Measurements from ENCODE around the gene JOSD1.

- TF ChIP-seq REST (IDR thresholded peaks at IDR 0.05; ENCODE audit: low read depth, low read length) (no peak), USF1 (IDR thresholded peaks at IDR 0.05; ENCODE audit: borderline replicate concordance, extremely low read length, insufficient read depth, low read depth, low read length) (no peak), CTCF (IDR thresholded peaks at IDR 0.05 in 2 of 3, conservative IDR thresholded peaks at IDR 0.05 in 1 of 3; ENCODE audit: control insufficient read depth in 2 of 3, extremely low read depth in 1 of 3, insufficient read depth in 1 of 3, low read depth in 3 of 3, low read length in 3 of 3) (no peak), NR2C2 (IDR thresholded peaks at IDR 0.05; ENCODE audit: borderline replicate concordance, control insufficient read depth, insufficient read length, low read depth) (no peak), USF2 (IDR thresholded peaks at IDR 0.05; ENCODE audit: borderline replicate concordance, low read depth, low read length) (no peak), NRF1 (conservative IDR thresholded peaks at IDR 0.05; ENCODE audit: low read depth, low read length) (no peak), SUZ12 (IDR thresholded peaks at IDR 0.05; ENCODE audit: unreplicated experiment) (no peak), POLR2AphosphoS5 (IDR thresholded peaks at IDR 0.05; ENCODE audit: low read length) (no peak), PRDM15 (CRISPR knock-in tag; IDR thresholded peaks at IDR 0.05) (no peak), HDAC2 (IDR thresholded peaks at IDR 0.05) (no peak)
These were observed 47.0 kb downstream of the JOSD1 start for GRCh38 chr22:38653741-38654140.
